Measurements from ENCODE around the gene COPB1.

DNA sequence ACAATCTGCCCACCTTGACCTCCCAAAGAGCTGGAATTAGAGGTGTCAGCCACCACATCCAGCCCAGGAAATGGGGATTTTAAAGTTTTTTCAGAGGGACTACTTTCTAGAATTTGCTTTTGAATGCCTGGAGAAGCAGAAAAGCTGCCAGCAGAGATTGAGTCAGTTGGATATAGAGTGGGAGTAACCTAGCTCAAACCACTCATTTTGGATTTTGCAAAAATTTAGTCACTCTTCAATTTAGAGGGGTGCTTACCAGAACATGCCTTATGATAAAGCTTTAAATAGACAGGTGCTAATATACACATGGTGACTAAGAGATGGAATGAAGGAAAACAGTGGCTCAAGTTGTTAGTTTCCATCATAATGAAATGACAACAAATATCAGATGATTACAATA is 47.1 kb upstream of the COPB1 start:
- no peak for TF ChIP-seq POLR2A (IDR thresholded peaks at IDR 0.05)
- TF ChIP-seq, protein P1, sequence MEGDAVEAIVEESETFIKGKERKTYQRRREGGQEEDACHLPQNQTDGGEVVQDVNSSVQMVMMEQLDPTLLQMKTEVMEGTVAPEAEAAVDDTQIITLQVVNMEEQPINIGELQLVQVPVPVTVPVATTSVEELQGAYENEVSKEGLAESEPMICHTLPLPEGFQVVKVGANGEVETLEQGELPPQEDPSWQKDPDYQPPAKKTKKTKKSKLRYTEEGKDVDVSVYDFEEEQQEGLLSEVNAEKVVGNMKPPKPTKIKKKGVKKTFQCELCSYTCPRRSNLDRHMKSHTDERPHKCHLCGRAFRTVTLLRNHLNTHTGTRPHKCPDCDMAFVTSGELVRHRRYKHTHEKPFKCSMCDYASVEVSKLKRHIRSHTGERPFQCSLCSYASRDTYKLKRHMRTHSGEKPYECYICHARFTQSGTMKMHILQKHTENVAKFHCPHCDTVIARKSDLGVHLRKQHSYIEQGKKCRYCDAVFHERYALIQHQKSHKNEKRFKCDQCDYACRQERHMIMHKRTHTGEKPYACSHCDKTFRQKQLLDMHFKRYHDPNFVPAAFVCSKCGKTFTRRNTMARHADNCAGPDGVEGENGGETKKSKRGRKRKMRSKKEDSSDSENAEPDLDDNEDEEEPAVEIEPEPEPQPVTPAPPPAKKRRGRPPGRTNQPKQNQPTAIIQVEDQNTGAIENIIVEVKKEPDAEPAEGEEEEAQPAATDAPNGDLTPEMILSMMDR (IDR thresholded peaks at IDR 0.05) = no peak
- TF ChIP-seq POLR2AphosphoS5 (IDR thresholded peaks at IDR 0.05) = no peak
